ENCODE measurements around the gene USP19.

The USP19 gene

GRCh38 chr3:49104052-49104426 is 16.6 kb downstream of the USP19 start:
- no peak for DNase-seq (ENCODE audit: low spot score)
- H3K27ac ChIP-seq = peak overlapping the region; percentile 51 to 88
- TF ChIP-seq, protein P1, sequence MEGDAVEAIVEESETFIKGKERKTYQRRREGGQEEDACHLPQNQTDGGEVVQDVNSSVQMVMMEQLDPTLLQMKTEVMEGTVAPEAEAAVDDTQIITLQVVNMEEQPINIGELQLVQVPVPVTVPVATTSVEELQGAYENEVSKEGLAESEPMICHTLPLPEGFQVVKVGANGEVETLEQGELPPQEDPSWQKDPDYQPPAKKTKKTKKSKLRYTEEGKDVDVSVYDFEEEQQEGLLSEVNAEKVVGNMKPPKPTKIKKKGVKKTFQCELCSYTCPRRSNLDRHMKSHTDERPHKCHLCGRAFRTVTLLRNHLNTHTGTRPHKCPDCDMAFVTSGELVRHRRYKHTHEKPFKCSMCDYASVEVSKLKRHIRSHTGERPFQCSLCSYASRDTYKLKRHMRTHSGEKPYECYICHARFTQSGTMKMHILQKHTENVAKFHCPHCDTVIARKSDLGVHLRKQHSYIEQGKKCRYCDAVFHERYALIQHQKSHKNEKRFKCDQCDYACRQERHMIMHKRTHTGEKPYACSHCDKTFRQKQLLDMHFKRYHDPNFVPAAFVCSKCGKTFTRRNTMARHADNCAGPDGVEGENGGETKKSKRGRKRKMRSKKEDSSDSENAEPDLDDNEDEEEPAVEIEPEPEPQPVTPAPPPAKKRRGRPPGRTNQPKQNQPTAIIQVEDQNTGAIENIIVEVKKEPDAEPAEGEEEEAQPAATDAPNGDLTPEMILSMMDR (IDR thresholded peaks at IDR 0.05) = no peak
- H3K4me3 ChIP-seq = peak overlapping the region; percentile 91

DNA sequence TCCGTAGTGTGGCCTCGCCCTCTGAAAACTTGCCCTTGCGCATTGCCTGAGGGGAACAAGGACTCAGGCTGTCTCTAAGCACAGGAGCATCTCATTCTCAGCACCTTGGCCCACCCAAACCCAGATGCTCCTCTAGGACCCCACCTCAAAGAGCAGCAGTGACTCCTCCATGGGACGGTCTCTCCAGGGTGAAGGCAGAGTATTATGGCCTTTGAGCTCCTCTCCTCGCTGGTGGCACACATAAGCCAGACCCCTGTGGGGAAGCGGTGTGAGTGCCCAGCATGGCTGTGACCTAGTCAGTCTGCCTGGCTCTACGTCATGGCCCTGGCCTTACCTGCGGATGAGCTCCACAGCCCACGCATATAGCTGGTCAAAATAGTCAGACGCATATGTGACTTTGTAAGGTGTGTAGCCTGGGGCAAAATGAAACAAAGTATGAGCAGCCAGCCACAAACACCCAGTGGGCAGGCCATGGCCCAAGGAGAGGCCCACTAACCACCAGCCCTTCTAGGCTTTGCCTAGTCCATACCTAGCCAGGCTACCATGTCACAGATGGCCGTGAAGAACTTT is 20.5 kb downstream of the USP19 start:
- no peak overlapping the region for H3K27ac ChIP-seq
- TF ChIP-seq, protein P1 (IDR thresholded peaks at IDR 0.05) = no peak
- DNase-seq (ENCODE audit: low spot score) = no peak
- H3K4me3 ChIP-seq = no peak overlapping the region

GRCh38 chr3:49098910-49099630 is 21.6 kb downstream of the USP19 start:
- no peak for DNase-seq (ENCODE audit: low spot score)
- Histone ChIP-seq H3K27ac (no peak overlapping the region), H3K4me3 (no peak overlapping the region)
- TF ChIP-seq, protein P1 (IDR thresholded peaks at IDR 0.05) = no peak

DNA sequence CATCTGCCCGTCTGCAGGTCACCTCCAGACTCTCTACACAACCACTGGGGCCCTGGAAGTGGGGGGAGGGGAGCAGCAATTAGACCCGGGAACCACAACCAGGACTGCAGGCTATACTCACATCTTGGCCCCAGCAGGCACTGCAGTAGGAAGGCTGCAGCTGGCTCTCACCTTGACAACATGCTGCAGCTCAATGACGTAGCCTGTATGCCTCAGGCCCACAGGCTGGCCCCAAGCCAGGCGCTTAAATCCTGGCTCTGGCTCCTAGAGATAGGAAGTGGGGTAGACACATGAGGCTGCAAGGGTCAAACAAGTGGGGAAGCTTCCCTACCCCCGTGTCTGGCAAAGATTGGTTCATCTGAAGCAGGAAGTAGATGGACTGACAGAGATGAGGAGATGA is 22.2 kb downstream of the USP19 start:
- H3K27ac ChIP-seq = no peak overlapping the region
- no peak for DNase-seq (ENCODE audit: low spot score)
- no peak overlapping the region for H3K4me3 ChIP-seq
- TF ChIP-seq, protein P1 (IDR thresholded peaks at IDR 0.05) = no peak

DNA sequence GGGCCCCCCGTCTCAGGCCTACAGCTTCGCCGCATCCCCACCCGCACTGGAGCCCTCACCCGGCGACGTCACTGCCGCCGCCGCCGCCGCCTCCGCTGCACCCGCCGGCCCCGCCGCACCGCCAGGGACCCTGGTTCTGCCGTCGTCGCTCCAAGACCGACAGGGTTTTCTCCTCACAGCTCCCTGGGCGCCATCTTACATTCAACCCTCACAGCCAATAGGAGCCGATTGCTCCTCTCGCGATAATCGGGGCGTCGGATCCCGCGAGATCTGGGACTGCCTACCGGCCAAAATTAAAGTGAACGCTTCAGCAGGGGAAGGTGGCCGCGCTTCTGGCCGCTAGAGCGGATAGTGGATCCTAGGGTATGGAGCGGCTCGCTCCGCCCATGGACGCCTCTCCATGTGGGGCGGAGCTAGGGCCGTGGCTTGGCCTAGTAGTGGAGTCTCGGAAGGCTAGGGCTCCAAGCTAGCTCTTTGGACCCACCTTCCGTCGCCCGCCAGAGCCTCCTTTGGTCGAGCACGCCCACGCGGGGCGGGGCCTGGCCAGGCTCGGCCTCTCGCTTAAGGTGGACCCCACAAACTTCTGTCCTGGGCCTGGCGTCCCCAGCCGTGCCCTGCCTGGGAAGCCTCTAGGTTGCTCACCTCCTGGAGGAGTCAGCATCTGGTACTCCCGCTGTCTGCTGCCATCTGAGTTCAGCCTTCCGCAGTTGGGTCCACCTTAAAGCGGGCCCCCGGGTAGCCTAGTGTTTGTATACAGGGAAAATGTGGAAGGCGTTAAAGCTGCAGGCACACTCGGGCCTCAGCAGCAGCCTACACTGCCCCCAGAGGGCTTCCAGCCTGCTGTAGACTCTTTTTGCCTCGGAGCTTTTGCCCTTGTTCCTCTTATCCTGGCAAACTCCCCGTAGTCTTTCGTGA is 26.5 kb downstream of the USP19 start, which contains the start of gene QRICH1:
QRICH1 (minus strand) TSS at position 219 of the 915 bp plus-strand sequence. CDS start 17,054 bp downstream, outside the sequence.
- Histone ChIP-seq H3K4me3 (peak within 1 kb of the TSS; percentile 85), H3K27ac (peak within 1 kb of the TSS; percentile 90 to 97)
- TF ChIP-seq, protein P1 (IDR thresholded peaks at IDR 0.05) = no peak
- DNase-seq (ENCODE audit: low spot score) = peak; percentile 99

DNA sequence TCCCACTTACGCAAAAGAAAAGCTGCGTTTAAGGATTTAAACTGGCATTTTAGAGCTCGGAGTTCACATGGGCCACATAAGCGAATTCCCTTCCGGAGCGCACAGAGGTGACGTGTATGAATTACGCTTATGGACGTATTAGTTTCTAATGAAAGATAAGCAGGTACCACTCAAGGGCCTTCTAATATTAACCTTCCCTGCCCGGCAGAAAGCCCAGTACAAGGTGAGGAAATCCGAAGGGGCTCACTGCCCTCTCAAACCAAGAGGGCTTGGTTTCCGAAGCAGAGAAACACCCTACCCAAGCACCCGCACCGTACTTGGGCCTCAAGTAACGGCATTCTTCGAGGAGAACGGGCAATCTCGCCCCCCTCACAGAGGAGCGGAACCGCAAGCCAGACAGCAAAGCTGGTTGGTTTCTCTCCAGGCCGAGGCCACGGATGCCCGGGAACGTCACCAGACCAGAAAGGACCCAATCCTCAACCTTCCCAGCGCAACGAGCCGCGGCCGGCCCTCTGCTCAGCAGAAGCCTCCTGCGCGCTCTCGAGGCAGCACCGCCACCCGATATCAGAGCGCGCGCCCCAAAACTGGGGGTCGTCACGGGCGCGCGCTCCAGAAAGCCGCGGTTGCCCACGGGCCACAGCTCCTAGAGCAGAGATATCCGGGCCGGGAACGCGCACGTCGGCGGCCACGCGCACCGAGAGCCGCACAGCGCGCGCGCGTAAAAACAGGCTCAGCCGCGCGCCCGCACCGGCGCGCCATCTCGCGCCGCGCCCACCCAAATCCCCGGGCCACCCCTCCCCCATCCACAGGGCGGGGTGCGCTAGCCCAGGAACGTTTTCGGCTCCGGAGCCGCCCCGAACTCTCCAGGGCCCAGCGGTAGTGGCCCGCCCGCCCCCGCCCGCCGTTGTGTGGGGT is 27.4 kb downstream of the USP19 start:
- DNase-seq (ENCODE audit: low spot score) = peak; percentile 83
- Histone ChIP-seq H3K4me3 (peak overlapping the region; percentile 85), H3K27ac (peak overlapping the region; percentile 90 to 97)
- TF ChIP-seq, protein P1 (IDR thresholded peaks at IDR 0.05) = no peak

Measured in coronary artery (tissue), 2 donors.